ENCODE measurements around the gene NAA40. TPM values are rescaled to one million over a fixed set of nuclear protein-coding genes. Genes with fewer than 3 reads are reported as not detected.

NAA40 gene
- total and polyA plus RNA-seq, 2 donors, result 8.2 to 13.6 TPM

Small RNAs within 50 kb of the gene (small RNA-seq; reads per million reads assigned to genes)
- gene RNU6-45P, result not detected

Other genes starting within 250 kb of the NAA40 start
- 13.5 TPM for gene ZFTA, start 170.2 kb upstream of the NAA40 start, total RNA-seq
- gene ZFTA, start 170.2 kb upstream of the NAA40 start, polyA plus RNA-seq, result 26.8 TPM
- gene SPINDOC, start 125.5 kb upstream of the NAA40 start, total RNA-seq, result 8.2 TPM
- 19.0 TPM for gene SPINDOC, start 125.5 kb upstream of the NAA40 start, polyA plus RNA-seq
- 13.1 TPM for gene MARK2, start 99.9 kb upstream of the NAA40 start, total RNA-seq
- 21.6 TPM for gene MARK2, start 99.9 kb upstream of the NAA40 start, polyA plus RNA-seq
- 1.9 TPM for gene RCOR2, start 21.8 kb upstream of the NAA40 start, total RNA-seq
- 2.0 TPM for gene RCOR2, start 21.8 kb upstream of the NAA40 start, polyA plus RNA-seq
- gene COX8A, start 35.6 kb downstream of the NAA40 start, total RNA-seq, result 255 TPM
- gene COX8A, start 35.6 kb downstream of the NAA40 start, polyA plus RNA-seq, result 851 TPM
- gene OTUB1, start 47.4 kb downstream of the NAA40 start, total RNA-seq, result 19.5 TPM
- 78.9 TPM for gene OTUB1, start 47.4 kb downstream of the NAA40 start, polyA plus RNA-seq
- gene FLRT1, start 96.9 kb downstream of the NAA40 start, total RNA-seq, result 1.7 TPM
- 0.66 TPM for gene FLRT1, start 96.9 kb downstream of the NAA40 start, polyA plus RNA-seq
- 9.8 TPM for gene MACROD1, start 227.1 kb downstream of the NAA40 start, total RNA-seq
- 25.1 TPM for gene MACROD1, start 227.1 kb downstream of the NAA40 start, polyA plus RNA-seq
- 42.7 TPM for gene STIP1, start 247.2 kb downstream of the NAA40 start, total RNA-seq
- gene STIP1, start 247.2 kb downstream of the NAA40 start, polyA plus RNA-seq, result 84.0 TPM